HG02840 (cell line): ENCODE data around the gene VDR.
A peak's percentile ranks its signal among the peaks of the same experiment; 100 is the strongest.
"Not testable (repeated sequence)": the region's sequence is repeated elsewhere in the genome, so short reads cannot be mapped to it uniquely, and the experiment has no call there.

ENCODE experiments used
- ATAC-seq: cut with Tn5 transposase; IDR thresholded peaks from one replicate; pipeline ENCODE4 v1.9.1; 2021; ENCODE audit warnings: mild to moderate bottlenecking, moderate library complexity, moderate number of reproducible peaks; ENCODE audit not compliant: unreplicated experiment, low FRiP score

VDR gene

GRCh38 chr12:47817272-47818006 lies 87.4 kb downstream of the VDR start:
- no peak for ATAC-seq

- ATAC-seq, result no peak
Measured at GRCh38 chr12:47816403-47817271, 88.2 kb downstream of the VDR start.

DNA sequence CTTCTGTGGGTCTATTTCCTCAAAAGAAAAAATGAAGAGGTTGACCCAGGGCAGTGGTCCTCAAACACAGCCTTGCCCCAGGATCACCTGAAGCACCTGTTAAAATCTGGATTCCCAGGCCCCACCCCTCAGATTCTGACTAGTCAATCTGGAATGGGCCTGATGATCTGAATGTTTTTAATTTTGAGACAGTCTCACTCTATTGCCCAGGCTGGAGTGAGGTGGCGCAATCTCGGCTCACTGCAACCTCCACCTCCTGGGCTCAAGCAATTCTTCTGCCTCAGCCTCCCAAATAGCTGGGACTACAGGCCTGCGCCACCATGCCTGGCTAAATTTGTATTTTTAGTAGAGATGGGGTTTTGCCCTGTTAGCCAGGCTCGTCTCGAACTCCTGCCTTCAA lies 89.3 kb downstream of the VDR start:
- ATAC-seq, result not testable (repeated sequence)

- ATAC-seq, result no peak
Measured at GRCh38 chr12:47814539-47815170, 90.1 kb downstream of the VDR start.

GRCh38 chr12:47813511-47814196 lies 91.1 kb downstream of the VDR start:
- ATAC-seq, result peak; percentile 21

- ATAC-seq, result peak; percentile 60
Measured at GRCh38 chr12:47812797-47813510, 91.8 kb downstream of the VDR start.

DNA sequence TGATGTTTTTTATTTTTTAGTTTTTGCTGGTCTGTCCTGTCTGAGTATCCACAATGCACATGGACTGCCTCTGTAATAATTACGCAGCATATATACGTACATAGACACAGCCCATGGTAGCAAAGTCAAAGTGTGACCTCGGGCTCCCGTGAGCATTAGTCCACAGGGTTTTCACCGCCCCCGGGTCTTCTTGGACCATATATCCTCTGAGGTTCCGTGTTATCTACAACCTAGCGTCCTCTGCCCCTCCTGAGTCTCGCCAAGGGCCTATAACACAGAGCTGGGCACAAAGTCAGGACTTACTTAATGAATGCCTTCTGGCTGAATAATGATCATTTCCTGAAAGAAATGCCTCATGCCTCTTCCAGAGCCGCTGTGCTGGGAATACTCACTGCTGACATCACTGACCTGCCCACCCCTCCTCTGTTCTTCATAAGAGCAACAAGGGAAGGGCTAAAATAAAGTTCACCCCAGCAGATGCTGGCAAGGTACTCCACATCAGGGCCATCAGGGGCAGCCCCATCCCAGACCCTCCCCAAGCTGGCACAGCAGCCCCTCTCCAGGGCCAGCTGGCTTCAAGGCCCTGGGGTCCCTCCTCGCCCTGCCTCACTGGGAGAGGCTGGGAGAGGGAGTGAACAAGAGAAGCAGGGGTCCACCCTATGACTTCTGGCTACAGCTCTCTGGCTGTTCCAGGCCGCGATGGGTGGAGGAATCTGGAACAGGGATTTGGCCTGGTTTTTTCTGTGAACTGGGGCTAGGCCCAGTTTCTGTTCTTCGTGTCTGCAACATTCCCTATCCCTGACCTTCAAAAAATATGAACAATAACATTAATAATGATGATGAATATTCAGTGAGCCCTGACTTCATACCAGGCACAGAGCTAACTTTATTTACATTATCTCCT lies 93.0 kb downstream of the VDR start:
- no peak for ATAC-seq

DNA sequence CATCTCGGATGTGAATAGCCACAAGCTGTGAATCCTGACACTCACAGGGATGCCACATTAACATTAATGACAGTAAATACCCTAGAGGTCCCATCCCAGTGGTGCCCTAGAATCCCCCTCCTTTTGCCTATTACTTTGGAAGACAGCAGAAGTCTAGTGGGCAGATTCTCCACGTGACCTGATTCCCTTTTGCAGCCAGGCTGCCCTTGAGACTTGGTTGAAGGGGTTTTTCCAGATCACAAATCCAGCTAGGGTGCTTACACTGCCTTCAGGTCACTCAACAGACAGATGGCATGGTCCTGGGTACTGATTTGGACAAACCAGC lies 93.8 kb downstream of the VDR start:
- ATAC-seq, result no peak

- not testable (repeated sequence) for ATAC-seq
Measured at GRCh38 chr12:47809518-47809917, 95.3 kb downstream of the VDR start.

GRCh38 chr12:47808574-47809365 lies 96.0 kb downstream of the VDR start:
- no peak for ATAC-seq

GRCh38 chr12:47808050-47808449 lies 96.7 kb downstream of the VDR start:
- ATAC-seq, result no peak

DNA sequence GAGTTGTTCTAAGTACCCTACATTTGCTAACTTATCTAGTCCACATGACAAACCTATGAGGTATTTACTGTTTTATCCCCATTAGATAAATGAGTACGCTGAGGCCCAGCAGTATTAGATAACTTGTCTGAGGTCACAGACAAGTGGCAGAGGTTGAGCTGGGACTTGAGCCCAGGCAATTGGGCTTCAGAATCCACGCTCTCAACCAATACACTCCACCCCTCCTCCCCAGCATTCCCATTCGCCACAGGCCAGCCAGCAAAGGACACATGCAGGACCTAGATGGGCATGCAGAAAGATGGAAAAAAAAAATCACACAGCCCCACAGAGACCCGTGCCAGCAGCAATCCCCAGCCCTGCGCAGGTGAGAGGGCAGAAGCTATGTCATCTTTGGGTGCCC lies 97.5 kb downstream of the VDR start:
- ATAC-seq, result no peak

GRCh38 chr12:47805417-47805816 lies 99.4 kb downstream of the VDR start:
- ATAC-seq, result no peak

DNA sequence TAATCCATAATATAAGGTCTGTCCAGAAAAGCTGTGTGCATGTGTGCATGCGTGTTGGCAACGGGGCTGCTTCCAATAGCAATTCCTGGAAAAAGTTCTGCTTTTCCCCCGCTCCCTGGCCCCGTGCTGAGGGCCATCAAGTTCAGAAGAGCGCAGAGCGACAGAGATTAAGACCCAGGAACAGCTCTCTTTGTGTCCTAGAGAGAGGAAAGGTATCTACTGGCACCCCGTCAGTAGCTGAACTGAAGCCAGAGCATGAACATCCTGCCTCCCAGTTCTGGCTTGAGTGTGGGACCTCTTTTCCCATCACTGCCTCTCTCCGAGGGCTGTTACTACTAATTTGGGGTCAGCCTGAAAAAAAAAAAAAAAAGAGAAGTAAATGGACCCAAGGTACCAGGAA lies 100.6 kb downstream of the VDR start:
- no peak for ATAC-seq

GRCh38 chr12:47803191-47803875 lies 101.5 kb downstream of the VDR start:
- no peak for ATAC-seq

- ATAC-seq, result no peak
Measured at GRCh38 chr12:47802312-47802711, 102.5 kb downstream of the VDR start.

DNA sequence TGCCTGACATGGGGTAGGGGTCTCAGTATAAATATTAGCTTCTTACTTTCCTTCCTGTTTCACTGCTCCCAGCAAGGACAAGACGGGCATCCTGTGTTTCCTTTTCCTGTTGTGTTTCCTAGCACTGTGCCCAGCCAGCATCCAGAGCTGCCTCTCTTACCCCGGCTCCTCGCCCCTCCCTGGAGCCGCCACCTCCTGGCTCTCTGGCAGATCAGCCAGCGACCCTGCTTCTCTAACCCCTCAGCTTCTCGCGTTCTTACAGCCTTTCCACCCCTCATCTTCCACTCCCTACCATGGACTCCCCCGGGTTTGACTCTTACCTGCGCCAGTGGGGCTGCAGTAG lies 102.9 kb downstream of the VDR start:
- ATAC-seq, result no peak
